GM18508 (cell line): ENCODE data around the gene DHRSX.
"Not testable (repeated sequence)": the region's sequence is repeated elsewhere in the genome, so short reads cannot be mapped to it uniquely, and the experiment has no call there.

Experiments
- ATAC-seq: cut with Tn5 transposase; IDR thresholded peaks from one replicate; pipeline ENCODE4 v1.9.1; 2021; ENCODE audit warnings: moderate number of reproducible peaks; ENCODE audit not compliant: insufficient read depth, unreplicated experiment

The DHRSX gene

GRCh38 chrX:2500091-2500802 lies 529 bp downstream of the DHRSX start:
- ATAC-seq, result no peak

- ATAC-seq, result no peak
Observed at GRCh38 chrX:2499507-2499906, 1.3 kb downstream of the DHRSX start.

GRCh38 chrX:2498781-2499302 lies 1.9 kb downstream of the DHRSX start:
- ATAC-seq, result no peak

GRCh38 chrX:2497961-2498780 lies 2.6 kb downstream of the DHRSX start:
- no peak for ATAC-seq

GRCh38 chrX:2495595-2495994 lies 5.2 kb downstream of the DHRSX start:
- no peak for ATAC-seq

GRCh38 chrX:2492531-2493218 lies 8.1 kb downstream of the DHRSX start:
- ATAC-seq, result no peak

GRCh38 chrX:2490634-2491033 lies 10.1 kb downstream of the DHRSX start:
- ATAC-seq, result no peak

- ATAC-seq, result no peak
Observed at GRCh38 chrX:2489446-2490445, 11.0 kb downstream of the DHRSX start.

- ATAC-seq, result no peak
Observed at GRCh38 chrX:2488621-2489285, 12.0 kb downstream of the DHRSX start.

GRCh38 chrX:2487366-2487765 lies 13.4 kb downstream of the DHRSX start:
- no peak for ATAC-seq

GRCh38 chrX:2486476-2487133 lies 14.2 kb downstream of the DHRSX start:
- no peak for ATAC-seq

GRCh38 chrX:2485789-2486345 lies 14.9 kb downstream of the DHRSX start:
- no peak for ATAC-seq

- ATAC-seq, result no peak
Observed at GRCh38 chrX:2484721-2485648, 15.8 kb downstream of the DHRSX start.

GRCh38 chrX:2484256-2484655 lies 16.5 kb downstream of the DHRSX start:
- ATAC-seq, result no peak

- ATAC-seq, result no peak
Observed at GRCh38 chrX:2483398-2484060, 17.2 kb downstream of the DHRSX start.

GRCh38 chrX:2481597-2481996 lies 19.2 kb downstream of the DHRSX start:
- ATAC-seq, result not testable (repeated sequence)

- not testable (repeated sequence) for ATAC-seq
Observed at GRCh38 chrX:2479982-2480381, 20.8 kb downstream of the DHRSX start.
